Measurements from ENCODE around the gene TGFB3. TPM values are rescaled to one million over a fixed set of nuclear protein-coding genes. Genes with fewer than 3 reads are reported as not detected.

Gene TGFB3
- total RNA-seq, 5 donors from 2014 or later (not counting 1 experiment from before 2014, with no cell fraction given), result 6.4 to 9.6 (median 8.8) TPM

DNA sequence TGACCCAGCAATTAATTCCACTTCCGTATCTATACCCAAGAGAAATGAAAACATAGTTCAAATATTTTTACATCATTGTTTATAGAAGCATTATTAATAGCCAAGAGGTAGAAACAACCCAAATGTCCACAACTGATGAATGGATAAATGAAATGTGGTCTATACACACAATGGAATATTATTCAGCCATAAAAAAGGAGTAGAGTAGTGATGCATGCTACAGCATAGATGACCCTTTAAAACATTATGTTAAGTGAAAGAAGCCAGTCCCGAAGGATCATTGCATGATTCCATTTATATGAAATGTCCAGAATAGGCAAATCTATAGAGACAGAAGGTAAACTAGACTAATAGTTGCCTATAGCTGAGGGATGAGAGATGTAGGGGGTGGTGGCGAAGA, 29.3 kb downstream of the TGFB3 start:
- Mint-ChIP-seq H3K9me3 (peaks cover 3 to 10% (median 9%) of the 10 kb centered on the region in 3 donors), H3K27me3 (no peaks in the 10 kb centered on the region), H3K27ac (no peak overlapping the region), H3K4me1 (no peaks in the 10 kb centered on the region), H3K4me3 (no peak overlapping the region), H3K36me3 (peaks cover 18% of the 10 kb centered on the region)
- WGBS (ENCODE audit: insufficient coverage), result 100% methylated on average over 1 of the region's 3 CpGs
- Histone ChIP-seq H3K4me1 (ENCODE audit: control insufficient read depth in 1 of 2, extremely low read depth in 1 of 2, insufficient read depth in 2 of 2, low read length in 2 of 2) (no peaks in the 10 kb centered on the region), H3K9me3 (no peaks in the 10 kb centered on the region), H3K36me3 (ENCODE audit: control insufficient read depth in 2 of 2, extremely low read depth in 1 of 2, insufficient read depth in 1 of 2, low read length in 1 of 2) (peaks cover 0 to 4% of the 10 kb centered on the region in 2 donors), H3K4me3 (ENCODE audit: control insufficient read depth in 1 of 2, extremely low read depth in 1 of 2, low read length in 1 of 2) (no peak overlapping the region), H3K27me3 (replicated peaks in 1 of 2; ENCODE audit: control insufficient read depth in 2 of 2, extremely low read depth in 1 of 2, insufficient read depth in 2 of 2, low read length in 1 of 2) (no peaks in the 10 kb centered on the region), H3K27ac (ENCODE audit: low read length) (no peak overlapping the region)
- ChIA-PET POLR2A (interaction anchor here in 1 of 2 donors (0.6 kb wide), 1 partner anchor 11 kb away, joined by 9 read pairs; no protein-coding TSS in a partner anchor), CTCF (no interaction called here)
- DNase-seq (no peak), ATAC-seq (replicated peaks in 1 of 4) (no peak)

GRCh38 chr14:75946785-75947184, 35.0 kb downstream of the TGFB3 start:
- H3K36me3 Mint-ChIP-seq, result peaks cover 28% of the 10 kb centered on the region
- DNase-seq, result no peak
- ChIA-PET POLR2A (no interaction called here), CTCF (interaction anchor here in 1 of 2 donors (0.6 kb wide), 1 partner anchor 33 kb away, joined by 5 read pairs; no protein-coding TSS in a partner anchor)
- no peak overlapping the region for H3K27ac Mint-ChIP-seq
- H3K4me1 Mint-ChIP-seq, result no peaks in the 10 kb centered on the region
- H3K9me3 Mint-ChIP-seq, result peaks cover 0 to 2% (median under 1%) of the 10 kb centered on the region in 3 donors
- H3K36me3 ChIP-seq (ENCODE audit: control insufficient read depth in 2 of 2, extremely low read depth in 1 of 2, insufficient read depth in 1 of 2, low read length in 1 of 2), result peaks cover 0 to 3% of the 10 kb centered on the region in 2 donors
- H3K27me3 ChIP-seq (replicated peaks in 1 of 2; ENCODE audit: control insufficient read depth in 2 of 2, extremely low read depth in 1 of 2, insufficient read depth in 2 of 2, low read length in 1 of 2), result no peaks in the 10 kb centered on the region
- H3K27ac ChIP-seq (ENCODE audit: low read length), result no peak overlapping the region
- WGBS (ENCODE audit: insufficient coverage), result 96% methylated on average over 5 of the region's 5 CpGs
- no peaks in the 10 kb centered on the region for H3K27me3 Mint-ChIP-seq
- no peaks in the 10 kb centered on the region for H3K9me3 ChIP-seq
- H3K4me3 ChIP-seq (ENCODE audit: control insufficient read depth in 1 of 2, extremely low read depth in 1 of 2, low read length in 1 of 2), result no peak overlapping the region
- H3K4me1 ChIP-seq (ENCODE audit: control insufficient read depth in 1 of 2, extremely low read depth in 1 of 2, insufficient read depth in 2 of 2, low read length in 2 of 2), result no peaks in the 10 kb centered on the region
- no peak overlapping the region for H3K4me3 Mint-ChIP-seq
- no peak for ATAC-seq (replicated peaks in 1 of 4)

- Mint-ChIP-seq H3K4me3 (no peak overlapping the region), H3K36me3 (peaks cover 27% of the 10 kb centered on the region), H3K4me1 (no peaks in the 10 kb centered on the region), H3K27ac (no peak overlapping the region), H3K27me3 (no peaks in the 10 kb centered on the region), H3K9me3 (no peaks in the 10 kb centered on the region)
- Histone ChIP-seq H3K36me3 (ENCODE audit: control insufficient read depth in 2 of 2, extremely low read depth in 1 of 2, insufficient read depth in 1 of 2, low read length in 1 of 2) (peaks cover 0 to 3% of the 10 kb centered on the region in 2 donors), H3K4me3 (ENCODE audit: control insufficient read depth in 1 of 2, extremely low read depth in 1 of 2, low read length in 1 of 2) (no peak overlapping the region), H3K9me3 (no peaks in the 10 kb centered on the region), H3K27me3 (replicated peaks in 1 of 2; ENCODE audit: control insufficient read depth in 2 of 2, extremely low read depth in 1 of 2, insufficient read depth in 2 of 2, low read length in 1 of 2) (no peaks in the 10 kb centered on the region), H3K4me1 (ENCODE audit: control insufficient read depth in 1 of 2, extremely low read depth in 1 of 2, insufficient read depth in 2 of 2, low read length in 2 of 2) (no peaks in the 10 kb centered on the region), H3K27ac (ENCODE audit: low read length) (no peak overlapping the region)
- ATAC-seq (replicated peaks in 1 of 4) (no peak), DNase-seq (no peak)
- POLR2A ChIA-PET, result no interaction called here
- CTCF ChIA-PET, result no interaction called here
- 100% methylated on average over 3 of the region's 4 CpGs for WGBS (ENCODE audit: insufficient coverage)
These were observed 37.1 kb downstream of the TGFB3 start for GRCh38 chr14:75944607-75945241.

DNA sequence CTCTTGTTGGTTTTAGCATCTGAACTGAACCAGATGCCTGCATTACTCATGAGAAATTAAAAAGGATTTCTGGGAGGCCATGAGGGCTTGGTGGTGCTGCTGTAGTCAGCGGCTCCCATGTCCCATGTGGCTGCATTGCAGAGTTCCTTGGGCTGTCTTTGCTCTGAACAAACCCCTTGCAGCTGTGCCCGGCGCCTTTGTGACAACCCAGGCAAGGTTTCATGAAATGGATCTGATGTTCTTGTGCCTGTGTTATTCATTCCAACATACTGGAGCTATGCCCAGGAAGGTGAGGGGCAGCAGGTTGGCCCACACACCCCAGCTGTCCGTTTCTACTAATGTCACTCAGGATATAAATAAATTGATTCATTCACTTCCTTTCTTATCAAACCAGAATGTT, 40.8 kb downstream of the TGFB3 start:
- 100% methylated on average over 2 of the region's 4 CpGs for WGBS (ENCODE audit: insufficient coverage)
- H3K27me3 ChIP-seq (replicated peaks in 1 of 2; ENCODE audit: control insufficient read depth in 2 of 2, extremely low read depth in 1 of 2, insufficient read depth in 2 of 2, low read length in 1 of 2), result no peaks in the 10 kb centered on the region
- no peak overlapping the region for H3K27ac Mint-ChIP-seq
- CTCF ChIA-PET, result no interaction called here
- POLR2A ChIA-PET, result interaction anchor here in 1 of 2 donors (0.7 kb wide), 1 partner anchor 11 kb away, joined by 9 read pairs; no protein-coding TSS in a partner anchor
- no peak for ATAC-seq (replicated peaks in 1 of 4)
- H3K4me3 ChIP-seq (ENCODE audit: control insufficient read depth in 1 of 2, extremely low read depth in 1 of 2, low read length in 1 of 2), result no peak overlapping the region
- H3K9me3 Mint-ChIP-seq, result no peaks in the 10 kb centered on the region
- no peaks in the 10 kb centered on the region for H3K9me3 ChIP-seq
- H3K36me3 Mint-ChIP-seq, result peaks cover 34% of the 10 kb centered on the region
- no peak overlapping the region for H3K27ac ChIP-seq (ENCODE audit: low read length)
- no peaks in the 10 kb centered on the region for H3K4me1 ChIP-seq (ENCODE audit: control insufficient read depth in 1 of 2, extremely low read depth in 1 of 2, insufficient read depth in 2 of 2, low read length in 2 of 2)
- H3K4me1 Mint-ChIP-seq, result no peaks in the 10 kb centered on the region
- no peak for DNase-seq
- no peaks in the 10 kb centered on the region for H3K27me3 Mint-ChIP-seq
- no peak overlapping the region for H3K4me3 Mint-ChIP-seq
- H3K36me3 ChIP-seq (ENCODE audit: control insufficient read depth in 2 of 2, extremely low read depth in 1 of 2, insufficient read depth in 1 of 2, low read length in 1 of 2), result peaks cover 0 to 3% of the 10 kb centered on the region in 2 donors

DNA sequence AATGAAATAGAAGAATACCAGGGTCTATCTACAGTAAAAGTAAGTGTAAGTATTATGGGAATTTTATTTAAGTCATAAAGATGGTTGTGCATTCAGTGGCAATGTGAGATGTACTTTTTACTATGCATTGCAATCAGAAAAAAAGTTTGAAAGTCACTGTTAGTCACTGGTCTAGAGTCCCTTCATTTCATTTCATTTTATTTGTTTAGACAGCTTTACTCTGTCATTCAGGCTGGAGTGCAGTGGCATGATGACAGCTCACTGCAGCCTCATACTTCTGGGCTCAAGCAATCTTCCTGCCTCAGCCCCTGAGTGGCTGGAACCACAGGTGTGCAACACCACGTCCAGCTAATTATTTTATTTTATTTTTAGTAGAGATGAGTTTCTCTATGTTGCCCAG, 42.6 kb downstream of the TGFB3 start:
- Mint-ChIP-seq H3K27ac (no peak overlapping the region), H3K9me3 (no peaks in the 10 kb centered on the region), H3K36me3 (peaks cover 33% of the 10 kb centered on the region), H3K27me3 (no peaks in the 10 kb centered on the region), H3K4me1 (peaks cover 3 to 10% (median 5%) of the 10 kb centered on the region in 3 donors), H3K4me3 (no peak overlapping the region)
- CTCF ChIA-PET, result interaction anchor here in 1 of 2 donors (0.6 kb wide), 1 partner anchor 59 kb away, joined by 3 read pairs; no protein-coding TSS in a partner anchor
- Histone ChIP-seq H3K36me3 (ENCODE audit: control insufficient read depth in 2 of 2, extremely low read depth in 1 of 2, insufficient read depth in 1 of 2, low read length in 1 of 2) (peaks cover 0 to under 1% of the 10 kb centered on the region in 2 donors), H3K9me3 (no peaks in the 10 kb centered on the region), H3K27ac (ENCODE audit: low read length) (no peak overlapping the region), H3K4me3 (ENCODE audit: control insufficient read depth in 1 of 2, extremely low read depth in 1 of 2, low read length in 1 of 2) (no peak overlapping the region), H3K4me1 (ENCODE audit: control insufficient read depth in 1 of 2, extremely low read depth in 1 of 2, insufficient read depth in 2 of 2, low read length in 2 of 2) (no peaks in the 10 kb centered on the region), H3K27me3 (replicated peaks in 1 of 2; ENCODE audit: control insufficient read depth in 2 of 2, extremely low read depth in 1 of 2, insufficient read depth in 2 of 2, low read length in 1 of 2) (no peaks in the 10 kb centered on the region)
- DNase-seq (no peak), ATAC-seq (replicated peaks in 1 of 4) (no peak)
- no CpG with 5 or more reads among the region's 1 CpG for WGBS (ENCODE audit: insufficient coverage)
- POLR2A ChIA-PET, result interaction anchor here (0.6 kb wide), 2 partner anchors 224 to 1539 kb away, joined by 3 to 7 read pairs; no protein-coding TSS in a partner anchor

- no peaks in the 10 kb centered on the region for H3K4me1 ChIP-seq (ENCODE audit: control insufficient read depth in 1 of 2, extremely low read depth in 1 of 2, insufficient read depth in 2 of 2, low read length in 2 of 2)
- no peaks in the 10 kb centered on the region for H3K36me3 ChIP-seq (ENCODE audit: control insufficient read depth in 2 of 2, extremely low read depth in 1 of 2, insufficient read depth in 1 of 2, low read length in 1 of 2)
- peaks cover 3 to 10% (median 5%) of the 10 kb centered on the region in 3 donors for H3K4me1 Mint-ChIP-seq
- no peak overlapping the region for H3K4me3 Mint-ChIP-seq
- H3K36me3 Mint-ChIP-seq, result peaks cover 31% of the 10 kb centered on the region
- DNase-seq, result no peak
- ChIA-PET POLR2A (no interaction called here), CTCF (interaction anchor here in 1 of 2 donors (0.6 kb wide), 1 partner anchor 275 kb away, joined by 4 read pairs; no protein-coding TSS in a partner anchor)
- H3K9me3 Mint-ChIP-seq, result no peaks in the 10 kb centered on the region
- ATAC-seq (replicated peaks in 1 of 4), result no peak
- H3K4me3 ChIP-seq (ENCODE audit: control insufficient read depth in 1 of 2, extremely low read depth in 1 of 2, low read length in 1 of 2), result no peak overlapping the region
- no peaks in the 10 kb centered on the region for H3K27me3 Mint-ChIP-seq
- no CpG with 5 or more reads among the region's 2 CpGs for WGBS (ENCODE audit: insufficient coverage)
- no peak overlapping the region for H3K27ac Mint-ChIP-seq
- no peak overlapping the region for H3K27ac ChIP-seq (ENCODE audit: low read length)
- H3K27me3 ChIP-seq (replicated peaks in 1 of 2; ENCODE audit: control insufficient read depth in 2 of 2, extremely low read depth in 1 of 2, insufficient read depth in 2 of 2, low read length in 1 of 2), result no peaks in the 10 kb centered on the region
- no peaks in the 10 kb centered on the region for H3K9me3 ChIP-seq
These were observed 46.7 kb downstream of the TGFB3 start for GRCh38 chr14:75934998-75935628.

Data from T-cell (primary cell).